BJ (cell line): Measurements from ENCODE around the gene FGF1. TPM values are rescaled to one million over a fixed set of nuclear protein-coding genes. Genes with fewer than 3 reads are reported as not detected.

ENCODE experiments used
- CTCF ChIA-PET: fragments of 350-600 bp; formaldehyde crosslinking; extraction: SDS; loops from one replicate; lab custom pipeline; 2021; ENCODE audit warnings: antibody characterized with exemption, inconsistent platforms; lab: Yijun Ruan, JAX
- POLR2A ChIA-PET: fragments of 300-600 bp; sonication (Branson Sonifier 250); formaldehyde crosslinking; extraction: SDS; loops from one replicate; lab custom pipeline; 2021; ENCODE audit warnings: antibody characterized with exemption; lab: Charles Lee
- DNase-seq: peaks from one replicate; pipeline ENCODE4 v3.0.0-alpha.2; 2011; ENCODE audit warnings: low read depth
- H3K27me3 ChIP-seq: 2 replicates; pipeline ENCODE4 v1.6.0; 2011; ENCODE audit warnings: low read length; ENCODE audit not compliant: control insufficient read depth, insufficient read depth
- H3K36me3 ChIP-seq: 2 replicates; pipeline ENCODE4 v1.5.1; 2011; ENCODE audit warnings: low read length; ENCODE audit not compliant: control insufficient read depth, insufficient read depth
- H3K4me3 ChIP-seq: 2 replicates; pipeline ENCODE4 v1.5.1; 2011; ENCODE audit warnings: low read depth, mild to moderate bottlenecking, control low read depth, low read length
- polyA plus RNA-seq: library from polyadenylated mRNA; depleted of rRNA; stranded (reverse); fragments of >200 nt; gene quantifications from 2 replicates; pipeline ENCODE4 v1.2.3, GENCODE V29; 2011
- TF ChIP-seq, protein P1 (sequence below): IDR thresholded peaks from 2 replicates; pipeline ENCODE4 v1.5.1; 2011; ENCODE audit warnings: low read depth, mild to moderate bottlenecking, control low read depth, inconsistent platforms, low read length, moderate library complexity; ENCODE audit not compliant: insufficient read depth

FGF1 gene
- polyA plus RNA-seq, 1 experiment = 14.8 TPM

DNA sequence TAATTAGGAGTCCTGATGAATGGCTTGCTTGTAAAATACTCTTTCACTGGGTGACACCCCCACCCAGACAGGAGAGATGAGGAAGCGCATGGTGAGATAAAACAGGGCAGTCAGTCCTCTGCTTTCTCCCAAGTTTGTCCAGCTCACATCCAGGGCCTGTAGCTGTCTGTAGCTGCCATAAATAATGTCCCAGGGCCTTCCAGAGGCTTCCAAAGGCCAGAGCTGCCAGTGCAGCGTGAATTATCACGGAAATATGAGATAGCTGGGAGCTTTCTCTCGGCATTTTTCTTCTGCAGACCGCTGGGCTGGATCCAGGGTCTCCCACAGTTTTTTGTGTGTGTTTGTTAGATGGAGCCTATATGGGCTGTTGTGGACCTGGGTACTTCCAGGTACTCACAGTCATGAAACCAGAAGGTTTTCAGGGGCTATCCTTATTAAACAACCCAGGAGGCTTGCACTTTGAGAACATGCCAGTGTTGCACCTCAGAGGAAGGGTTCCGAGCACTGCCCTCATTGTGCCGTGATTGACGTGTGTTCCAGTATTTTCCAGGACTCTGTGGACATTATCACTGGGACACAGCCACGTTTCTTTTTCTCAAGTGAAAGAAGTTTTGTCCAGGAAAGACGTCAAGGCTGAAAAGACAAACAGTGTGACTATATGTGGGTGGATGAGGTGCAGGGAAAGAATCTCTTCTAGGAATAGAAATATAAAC lies 117.5 kb downstream of the FGF1 start:
- no peak for DNase-seq

DNA sequence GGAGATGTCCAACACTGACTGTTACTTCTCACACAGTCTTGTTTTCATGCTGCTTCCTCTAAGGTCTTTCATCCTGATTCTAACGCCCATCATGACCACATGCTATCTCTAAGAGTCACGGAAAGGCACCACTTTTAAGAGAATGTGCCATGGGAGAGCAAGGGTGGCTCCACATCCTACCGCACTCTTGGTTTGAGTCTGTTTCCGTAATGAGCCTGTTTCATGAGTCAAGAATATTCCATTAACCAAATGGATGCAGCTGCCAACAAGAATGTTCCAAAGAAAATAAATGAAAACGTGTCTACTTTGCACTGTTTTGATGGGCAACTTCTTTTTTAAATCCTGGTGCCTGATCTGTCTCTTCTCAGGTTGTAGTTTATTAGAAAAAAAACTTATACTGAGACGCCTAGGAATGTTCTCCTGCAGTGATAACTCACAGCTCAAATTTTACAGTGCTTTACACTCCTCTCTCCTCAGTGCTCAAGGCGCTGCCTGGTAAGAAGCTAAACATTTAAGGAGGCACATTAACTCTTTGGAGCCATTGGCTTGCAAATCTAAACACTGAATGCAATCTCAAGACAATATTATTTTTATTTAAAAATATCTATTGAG lies 124.3 kb downstream of the FGF1 start:
- TF ChIP-seq, protein P1, sequence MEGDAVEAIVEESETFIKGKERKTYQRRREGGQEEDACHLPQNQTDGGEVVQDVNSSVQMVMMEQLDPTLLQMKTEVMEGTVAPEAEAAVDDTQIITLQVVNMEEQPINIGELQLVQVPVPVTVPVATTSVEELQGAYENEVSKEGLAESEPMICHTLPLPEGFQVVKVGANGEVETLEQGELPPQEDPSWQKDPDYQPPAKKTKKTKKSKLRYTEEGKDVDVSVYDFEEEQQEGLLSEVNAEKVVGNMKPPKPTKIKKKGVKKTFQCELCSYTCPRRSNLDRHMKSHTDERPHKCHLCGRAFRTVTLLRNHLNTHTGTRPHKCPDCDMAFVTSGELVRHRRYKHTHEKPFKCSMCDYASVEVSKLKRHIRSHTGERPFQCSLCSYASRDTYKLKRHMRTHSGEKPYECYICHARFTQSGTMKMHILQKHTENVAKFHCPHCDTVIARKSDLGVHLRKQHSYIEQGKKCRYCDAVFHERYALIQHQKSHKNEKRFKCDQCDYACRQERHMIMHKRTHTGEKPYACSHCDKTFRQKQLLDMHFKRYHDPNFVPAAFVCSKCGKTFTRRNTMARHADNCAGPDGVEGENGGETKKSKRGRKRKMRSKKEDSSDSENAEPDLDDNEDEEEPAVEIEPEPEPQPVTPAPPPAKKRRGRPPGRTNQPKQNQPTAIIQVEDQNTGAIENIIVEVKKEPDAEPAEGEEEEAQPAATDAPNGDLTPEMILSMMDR = no peak
- ChIA-PET POLR2A (no interaction called here), CTCF (interaction anchor here (0.5 to 1.2 kb wide), 4 partner anchors 13 to 328 kb away, joined by 3 to 4 read pairs (median 4); no protein-coding TSS in a partner anchor)
- Histone ChIP-seq H3K27me3 (no peaks in the 10 kb centered on the region), H3K36me3 (no peaks in the 10 kb centered on the region), H3K4me3 (no peak overlapping the region)
- no peak for DNase-seq

More for the DNA sequence above, 117.5 kb downstream of the FGF1 start:
- CTCF ChIA-PET = interaction anchor here (1.1 to 1.4 kb wide), 2 partner anchors 19 to 416 kb away, joined by 3 to 4 read pairs; no protein-coding TSS in a partner anchor
- POLR2A ChIA-PET = no interaction called here
- TF ChIP-seq, protein P1 = no peak
- Histone ChIP-seq H3K4me3 (no peak overlapping the region), H3K36me3 (no peaks in the 10 kb centered on the region), H3K27me3 (no peaks in the 10 kb centered on the region)

DNA sequence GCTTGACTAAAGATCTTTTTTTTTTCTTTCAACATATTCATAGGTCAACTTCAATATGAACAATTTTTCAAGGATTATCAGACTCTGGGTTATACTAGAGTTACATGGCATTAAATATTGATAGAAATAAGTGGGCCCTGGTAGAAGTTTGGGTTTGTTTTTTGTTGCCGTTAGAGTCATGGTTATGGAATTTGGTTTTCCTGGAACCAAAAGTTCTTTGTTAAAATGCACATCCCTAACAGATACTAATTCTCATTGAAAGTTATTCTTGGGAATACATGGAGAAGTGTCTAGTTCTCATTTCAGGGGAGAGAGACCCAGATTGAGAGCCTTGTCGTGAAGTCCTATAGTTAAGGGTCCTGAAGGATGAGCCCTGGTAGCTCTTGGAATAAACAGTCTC lies 124.9 kb downstream of the FGF1 start:
- TF ChIP-seq, protein P1 = no peak
- H3K36me3 ChIP-seq = no peaks in the 10 kb centered on the region
- ChIA-PET CTCF (interaction anchor here (0.5 to 1.2 kb wide), 3 partner anchors 15 to 328 kb away, joined by 3 to 4 read pairs (median 3); no protein-coding TSS in a partner anchor), POLR2A (no interaction called here)
- no peak overlapping the region for H3K4me3 ChIP-seq
- no peak for DNase-seq
- H3K27me3 ChIP-seq = no peaks in the 10 kb centered on the region

DNA sequence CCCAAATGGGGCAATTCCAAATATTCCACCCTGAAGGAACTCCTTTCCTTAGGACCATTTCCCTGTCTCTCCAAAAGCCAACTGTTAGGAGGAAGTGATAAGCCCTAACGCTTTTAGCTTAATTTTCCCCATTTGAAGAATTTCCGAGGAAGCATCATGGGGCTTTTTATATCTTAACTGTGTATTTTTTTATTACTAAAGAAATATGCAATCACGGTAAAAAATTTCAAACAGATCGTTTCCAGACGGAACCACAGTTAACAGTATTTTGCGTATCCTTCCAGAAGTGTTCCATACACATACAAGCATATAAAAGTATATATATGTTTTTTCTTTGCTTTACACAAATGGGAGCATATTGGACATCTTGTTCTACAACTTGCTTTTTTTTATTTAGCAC lies 133.8 kb downstream of the FGF1 start:
- POLR2A ChIA-PET = no interaction called here
- TF ChIP-seq, protein P1 = no peak

More for the DNA sequence above, 133.8 kb downstream of the FGF1 start:
- no peaks in the 10 kb centered on the region for H3K27me3 ChIP-seq
- no peak for DNase-seq
- H3K4me3 ChIP-seq = no peak overlapping the region
- no peaks in the 10 kb centered on the region for H3K36me3 ChIP-seq
- CTCF ChIA-PET = interaction anchor here (1.2 to 10.0 kb wide), 6 partner anchors 35 to 403 kb away, joined by 3 to 75 read pairs (median 6); no protein-coding TSS in a partner anchor
